HG03025 (cell line): ENCODE measurements around the gene DGKD.

Source experiments
- ATAC-seq: cut with Tn5 transposase; IDR thresholded peaks from one replicate; pipeline ENCODE4 v1.9.1; 2021; ENCODE audit warnings: mild to moderate bottlenecking, moderate library complexity; ENCODE audit not compliant: unreplicated experiment, low FRiP score

DGKD gene

DNA sequence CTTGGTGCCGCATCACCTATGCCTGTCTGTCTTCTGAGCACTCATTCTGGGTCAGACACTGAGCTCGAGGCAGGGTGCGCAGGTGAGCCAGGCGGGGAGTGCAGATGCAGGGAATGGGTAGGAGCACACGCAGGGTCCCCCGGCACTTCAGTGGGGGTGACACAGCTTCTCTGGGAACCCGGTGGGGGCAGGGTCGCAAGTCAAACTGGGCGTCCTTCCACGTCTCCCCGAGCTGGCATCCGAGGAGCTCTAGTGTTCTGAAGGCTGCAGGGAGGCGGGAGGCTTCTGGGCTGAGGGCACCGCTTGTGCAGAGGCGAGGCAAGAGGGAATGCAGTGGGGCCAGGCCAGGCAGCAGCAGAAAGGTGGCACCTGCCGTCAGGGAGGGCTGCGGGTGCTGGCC lies 86.0 kb downstream of the DGKD start:
- ATAC-seq: no peak

DNA sequence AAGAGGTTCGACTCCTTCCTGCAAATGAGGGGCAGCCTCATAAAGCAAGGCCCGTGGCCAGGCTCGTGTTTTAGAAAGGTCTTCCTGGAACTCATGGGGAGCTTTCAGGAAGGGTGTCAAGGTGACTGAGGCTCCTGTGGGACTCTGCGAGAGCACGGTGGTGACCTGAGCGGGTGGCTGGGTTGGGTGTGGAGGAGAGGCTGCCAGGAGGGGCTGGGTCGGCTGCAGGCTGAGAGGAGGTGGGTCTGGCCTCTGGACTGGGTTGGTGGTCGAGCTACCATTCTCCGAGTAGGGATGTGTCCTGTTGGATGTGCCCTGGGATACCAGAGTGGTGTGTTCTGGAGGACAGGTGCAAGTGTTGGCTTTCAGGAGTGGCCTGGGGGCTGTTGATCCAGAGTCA lies 86.4 kb downstream of the DGKD start:
- ATAC-seq: no peak

DNA sequence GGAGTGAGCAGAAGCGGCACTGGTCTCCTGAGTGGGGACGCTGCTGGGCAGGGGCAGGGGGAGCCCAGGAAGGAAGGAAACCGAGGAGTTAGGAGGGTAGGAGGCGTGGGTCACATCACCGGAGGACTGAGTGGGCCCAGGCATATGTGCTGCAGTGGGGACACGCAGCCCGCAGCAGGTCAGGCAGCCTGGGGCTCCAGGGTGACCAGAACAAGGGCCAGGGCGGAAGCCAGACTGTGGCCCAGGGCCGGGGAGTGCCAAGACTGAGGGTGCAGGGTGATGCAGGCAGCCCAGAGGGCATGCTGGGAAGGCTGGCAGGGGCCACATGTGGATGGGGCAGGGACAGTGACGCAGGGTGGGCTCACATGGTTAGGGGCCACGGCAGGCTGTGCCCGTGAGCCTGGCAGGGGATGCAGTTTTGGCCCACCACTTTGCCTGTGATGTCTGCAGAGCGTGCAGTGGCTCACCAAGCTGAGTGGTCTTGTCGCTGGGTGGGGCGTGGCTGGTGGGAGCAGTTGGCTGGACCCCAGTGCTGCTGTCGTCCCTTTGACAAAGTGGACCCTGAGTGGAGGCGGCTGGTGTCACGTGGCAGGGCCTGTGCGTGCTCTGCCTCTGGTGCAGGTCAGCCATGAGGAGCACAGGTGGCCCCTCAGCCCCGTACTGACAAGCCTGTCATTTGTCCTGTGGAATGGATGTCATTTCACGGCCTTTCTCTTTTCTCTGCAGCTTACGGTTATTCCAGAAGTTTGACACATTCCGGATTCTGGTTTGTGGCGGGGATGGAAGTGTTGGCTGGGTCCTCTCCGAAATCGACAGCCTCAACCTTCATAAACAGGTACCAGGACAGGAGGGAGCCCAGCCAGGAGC lies 87.1 kb downstream of the DGKD start:
- no peak for ATAC-seq

DNA sequence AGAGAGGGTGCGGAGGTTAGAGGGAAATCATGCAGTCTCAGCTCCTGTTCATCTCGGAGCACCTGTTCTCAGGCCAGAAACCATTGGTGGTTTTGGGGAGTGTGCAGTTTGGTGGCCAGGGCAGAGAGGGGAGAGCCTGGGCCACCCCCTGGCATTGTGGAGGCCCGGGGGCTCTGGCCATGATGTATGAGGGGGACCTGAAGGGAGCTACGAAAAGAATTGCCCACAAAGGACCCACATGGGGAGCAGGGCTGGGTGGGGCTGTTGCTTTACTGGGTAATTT lies 87.7 kb downstream of the DGKD start:
- no peak for ATAC-seq

DNA sequence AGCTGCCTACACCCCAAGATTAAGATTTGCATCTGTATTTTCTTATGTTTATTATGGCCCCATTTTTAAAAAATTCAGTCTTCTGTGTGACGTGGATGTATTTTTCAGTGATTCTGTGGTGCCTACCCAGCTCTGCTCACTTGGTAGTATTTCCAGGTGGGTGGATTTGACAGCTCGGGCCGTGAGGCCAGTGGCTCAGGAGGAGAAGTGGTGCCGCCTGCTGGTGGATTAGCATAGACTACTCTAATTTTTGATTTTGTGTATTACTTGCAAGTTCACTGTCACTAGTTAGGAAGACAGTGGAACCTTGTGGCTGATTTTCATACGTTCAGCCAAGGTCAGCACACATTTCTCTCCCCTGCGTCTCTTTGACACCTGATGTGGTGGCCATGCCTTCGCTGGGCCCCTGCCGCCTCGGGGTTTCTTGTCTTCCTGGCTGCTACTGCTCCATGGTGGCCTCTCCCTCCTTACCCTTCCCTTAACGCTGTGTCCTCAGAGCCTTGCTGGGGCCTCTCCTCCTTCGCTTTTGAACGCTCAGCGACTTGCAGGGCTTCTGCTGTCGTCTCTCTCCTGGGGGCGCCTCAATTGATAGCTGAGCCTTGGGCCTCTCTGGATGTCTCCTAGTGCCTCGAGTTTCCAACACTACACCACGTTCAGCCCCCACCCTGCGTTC lies 89.4 kb downstream of the DGKD start:
- ATAC-seq: no peak

DNA sequence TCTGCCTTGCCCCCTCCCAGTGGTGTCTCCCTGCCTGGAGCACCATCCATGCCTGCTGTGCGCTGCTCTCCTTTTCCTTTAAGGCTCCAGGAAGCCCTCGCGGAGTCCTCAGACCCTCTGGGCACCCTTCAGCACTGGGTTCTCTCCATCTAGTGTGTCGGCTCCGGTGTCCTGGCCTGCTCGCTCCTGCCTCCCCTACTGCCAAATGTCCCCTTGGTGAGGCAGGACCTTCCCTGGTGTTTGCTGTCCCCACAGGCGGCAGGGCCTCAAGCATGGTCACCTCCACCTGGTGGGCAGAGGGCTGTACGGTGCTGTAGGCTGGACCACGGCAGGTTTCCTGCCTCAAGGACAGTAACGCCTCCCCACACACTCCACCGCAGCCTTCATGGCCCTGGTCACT lies 90.2 kb downstream of the DGKD start:
- ATAC-seq: no peak

DNA sequence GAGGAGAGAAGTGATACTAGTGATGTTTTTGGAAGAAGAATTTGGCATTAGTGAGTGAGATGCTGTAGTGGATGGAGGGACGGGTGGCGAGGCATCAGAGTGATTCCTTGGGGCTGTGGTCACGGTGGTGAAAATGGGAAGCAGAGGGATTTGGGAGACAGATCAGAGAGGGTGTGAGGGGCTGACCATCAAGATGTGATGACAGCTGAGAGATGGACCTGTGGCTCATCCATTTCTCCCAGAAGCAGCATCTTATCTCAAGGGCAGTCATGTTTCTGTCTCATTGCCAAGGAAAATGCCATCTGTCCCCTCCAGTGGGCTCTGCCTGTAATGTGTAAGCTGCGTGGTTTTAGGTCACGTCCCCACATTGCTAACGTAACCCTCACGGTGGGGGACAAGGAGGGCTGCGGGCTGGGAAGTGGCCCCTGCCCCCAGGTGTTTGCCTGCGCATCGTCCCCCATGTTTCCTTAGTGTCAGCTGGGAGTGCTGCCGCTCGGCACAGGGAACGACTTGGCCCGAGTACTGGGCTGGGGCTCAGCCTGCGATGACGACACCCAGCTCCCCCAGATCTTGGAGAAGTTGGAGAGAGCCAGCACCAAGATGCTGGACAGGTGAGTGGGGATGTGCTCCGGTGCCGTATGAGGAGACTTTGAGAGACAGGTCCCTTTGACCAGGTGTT lies 91.0 kb downstream of the DGKD start:
- no peak for ATAC-seq

DNA sequence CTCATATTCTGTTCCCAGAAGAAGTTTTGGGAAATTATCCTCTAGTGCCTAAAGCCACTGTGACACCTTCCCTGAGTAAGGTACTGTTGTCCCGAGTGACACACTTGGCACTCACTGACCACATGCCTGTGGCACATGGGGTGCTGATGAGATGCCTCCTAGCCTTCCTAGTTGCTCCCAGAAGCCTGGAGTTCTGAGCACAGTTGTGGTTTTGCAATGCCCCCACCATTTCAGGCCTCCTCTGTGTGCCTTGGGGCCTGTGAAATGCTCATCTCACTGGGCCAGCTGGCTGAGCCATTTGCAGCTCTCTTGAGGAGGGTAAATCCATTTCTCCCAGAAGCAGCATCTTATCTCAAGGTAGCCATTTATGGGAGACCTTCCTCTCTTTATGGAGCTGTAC lies 91.8 kb downstream of the DGKD start:
- no peak for ATAC-seq

DNA sequence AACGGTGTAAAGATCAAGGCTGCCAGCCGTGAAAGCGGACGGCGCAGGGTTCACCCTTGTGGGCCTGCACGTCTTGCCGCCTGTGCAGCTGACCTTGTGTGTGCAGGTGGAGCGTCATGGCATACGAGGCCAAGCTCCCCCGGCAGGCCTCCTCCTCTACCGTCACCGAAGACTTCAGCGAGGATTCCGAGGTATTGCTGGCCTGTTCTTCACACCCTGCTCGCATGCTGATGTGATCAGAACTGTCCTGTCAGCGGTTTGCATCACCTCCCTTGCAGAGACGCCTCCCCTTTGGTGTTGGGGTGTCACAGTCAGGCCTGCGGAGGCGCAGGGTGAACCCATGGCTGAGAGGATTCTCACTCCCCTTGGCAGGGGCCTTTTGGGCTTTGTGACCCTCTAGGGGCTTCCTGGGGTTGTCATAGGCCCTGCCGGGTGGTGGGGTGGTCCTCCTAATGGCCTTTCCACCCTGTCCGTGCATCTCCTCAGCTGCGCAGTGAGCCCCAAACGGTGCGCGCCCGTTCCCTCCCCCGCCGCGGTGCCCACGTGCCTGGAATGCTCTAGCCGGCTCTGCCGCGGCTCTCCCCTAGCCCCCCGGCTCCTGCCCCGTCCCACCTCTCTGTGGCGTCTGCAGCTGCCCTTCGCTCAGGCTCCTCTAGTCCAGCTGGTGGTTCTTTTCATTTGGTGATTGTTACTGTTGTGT lies 92.5 kb downstream of the DGKD start:
- no peak for ATAC-seq

DNA sequence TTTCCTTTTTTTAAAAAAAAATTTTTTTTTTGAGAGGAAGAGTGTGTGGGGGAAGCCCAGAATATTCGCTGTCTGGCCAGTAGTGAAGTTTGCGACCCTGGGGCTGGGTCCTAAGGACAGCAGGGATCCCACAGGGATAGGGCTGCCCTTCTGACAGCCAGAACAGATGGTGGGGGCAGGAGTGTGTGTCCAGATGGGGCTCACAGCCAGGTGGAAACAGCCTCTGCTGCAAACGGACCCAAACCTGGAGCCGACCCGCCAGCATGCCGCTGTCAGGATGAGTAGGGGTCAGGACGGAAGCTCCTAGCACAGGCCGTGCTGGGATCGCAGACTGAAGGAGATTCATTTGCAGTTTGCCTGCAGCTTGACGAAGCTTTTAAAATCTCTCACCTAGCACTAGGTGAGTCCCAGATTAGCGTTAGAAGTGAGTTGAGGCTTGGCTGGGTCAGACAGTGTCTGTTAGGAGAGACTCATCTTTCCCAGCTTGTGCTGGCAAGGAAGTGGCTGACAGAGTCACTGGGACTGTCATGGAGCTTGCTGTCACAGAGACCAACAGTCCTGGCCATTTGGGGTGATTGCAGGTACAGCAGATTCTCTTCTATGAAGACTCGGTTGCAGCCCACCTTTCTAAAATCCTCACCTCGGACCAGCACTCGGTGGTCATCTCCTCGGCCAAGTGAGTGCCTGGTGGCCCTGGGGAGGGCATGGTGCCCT lies 93.4 kb downstream of the DGKD start:
- no peak for ATAC-seq

DNA sequence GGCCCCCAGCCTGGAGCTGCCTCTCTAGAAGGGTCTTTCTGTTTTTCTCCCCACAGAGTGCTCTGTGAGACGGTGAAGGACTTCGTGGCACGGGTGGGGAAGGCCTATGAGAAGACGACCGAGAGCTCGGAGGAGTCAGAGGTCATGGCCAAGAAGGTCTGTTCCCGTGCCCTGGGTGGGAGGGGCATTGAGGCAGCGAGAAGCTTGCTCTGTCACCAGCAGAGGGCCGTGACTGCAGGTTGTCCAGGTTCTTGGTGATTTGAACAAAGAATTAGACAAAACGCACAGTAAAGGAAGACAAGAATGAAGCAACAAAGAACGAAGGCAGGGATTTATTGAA lies 93.9 kb downstream of the DGKD start:
- ATAC-seq: no peak

DNA sequence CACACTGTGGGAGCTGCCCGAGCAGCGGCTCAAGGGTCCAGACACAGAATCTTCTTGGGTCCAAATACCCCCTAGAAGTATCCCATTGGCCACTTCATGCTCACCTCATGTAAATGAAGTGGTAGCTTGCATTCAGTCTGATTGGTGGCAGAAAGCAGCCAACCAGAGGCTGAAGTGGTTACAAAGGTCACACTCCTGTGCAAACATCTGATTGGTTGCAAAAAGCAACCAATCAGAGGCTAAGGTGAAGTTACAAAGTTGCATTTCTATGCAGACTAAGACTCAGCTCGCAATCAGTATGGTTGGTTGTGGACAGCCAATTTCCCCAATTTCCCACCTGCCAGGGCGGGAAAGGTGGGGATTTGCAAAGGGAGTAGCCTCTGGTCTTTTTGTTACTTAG lies 94.3 kb downstream of the DGKD start:
- no peak for ATAC-seq

DNA sequence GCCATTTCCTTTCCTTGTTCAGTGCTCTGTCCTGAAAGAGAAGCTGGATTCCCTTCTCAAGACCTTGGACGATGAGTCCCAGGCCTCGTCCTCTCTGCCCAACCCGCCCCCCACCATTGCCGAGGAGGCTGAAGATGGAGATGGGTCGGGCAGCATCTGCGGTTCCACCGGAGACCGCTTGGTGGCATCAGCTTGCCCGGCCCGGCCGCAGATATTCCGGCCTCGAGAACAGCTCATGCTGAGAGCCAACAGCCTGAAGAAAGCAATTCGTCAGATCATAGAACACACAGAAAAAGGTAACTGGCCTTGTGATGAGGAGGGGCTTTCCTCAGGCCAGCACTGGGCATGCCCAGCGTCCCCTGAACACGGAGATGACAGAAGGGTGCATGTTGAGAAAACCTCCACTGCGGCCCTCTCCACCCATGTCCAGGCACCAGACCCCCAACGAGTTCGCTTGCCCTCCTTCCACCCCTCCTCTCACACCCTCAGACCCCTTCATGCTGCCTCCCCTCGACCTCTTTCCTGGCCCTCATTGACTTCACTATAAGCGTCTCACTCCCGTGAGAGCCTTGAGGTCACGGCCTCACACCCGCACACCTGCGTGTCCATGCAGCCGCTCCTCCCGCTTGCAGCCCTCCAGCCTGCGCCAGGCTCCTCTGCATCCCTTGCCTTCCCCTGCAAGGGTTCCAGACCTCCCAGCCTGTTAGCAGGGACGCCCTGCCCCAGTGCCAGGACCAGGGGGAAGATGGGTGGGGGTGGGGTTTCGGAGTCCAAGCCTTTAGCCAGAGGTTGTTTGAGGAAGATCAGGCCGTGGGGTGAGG lies 95.0 kb downstream of the DGKD start:
- ATAC-seq: no peak

DNA sequence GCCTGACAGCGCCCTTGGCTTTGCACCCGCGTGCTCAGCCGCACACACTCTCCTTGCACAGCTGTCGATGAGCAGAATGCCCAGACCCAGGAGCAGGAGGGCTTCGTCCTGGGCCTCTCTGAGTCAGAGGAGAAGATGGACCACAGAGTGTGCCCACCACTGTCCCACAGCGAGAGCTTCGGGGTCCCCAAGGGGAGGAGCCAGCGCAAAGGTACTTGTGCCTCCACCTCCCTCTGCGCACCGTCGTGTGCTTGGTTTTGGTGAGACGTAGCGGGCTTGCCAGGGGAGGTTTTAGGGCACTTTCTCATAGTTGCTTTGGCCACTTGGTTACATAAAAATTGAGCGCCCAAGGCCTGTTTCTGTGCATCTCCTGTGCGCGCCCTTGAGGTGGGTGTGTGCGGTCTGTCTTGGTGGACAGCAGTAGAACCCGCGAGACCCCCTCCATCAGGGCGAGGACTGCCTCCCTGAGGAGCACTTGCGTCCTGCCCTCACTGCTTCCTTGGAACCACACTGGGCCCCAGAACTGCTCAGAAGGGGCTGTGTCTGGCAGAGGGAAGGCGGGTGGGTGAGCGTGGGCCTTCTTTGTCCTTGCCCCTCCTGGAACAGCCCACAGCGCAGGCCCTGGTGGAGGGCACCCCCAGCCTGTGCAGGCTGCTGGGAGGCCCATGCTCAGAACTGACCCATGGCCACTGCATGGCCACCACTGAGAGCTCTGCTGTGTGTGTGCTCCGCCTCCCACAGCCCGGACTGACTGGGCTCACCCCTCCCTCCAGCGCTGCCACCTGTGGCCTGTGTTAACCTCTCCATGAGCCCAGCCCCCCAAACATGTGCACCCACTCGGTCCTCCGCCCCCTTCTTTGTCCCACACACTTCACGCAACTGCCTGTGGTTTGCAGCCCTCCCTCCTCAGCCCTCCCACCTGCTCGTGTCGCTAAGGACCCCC lies 95.9 kb downstream of the DGKD start:
- ATAC-seq: no peak

DNA sequence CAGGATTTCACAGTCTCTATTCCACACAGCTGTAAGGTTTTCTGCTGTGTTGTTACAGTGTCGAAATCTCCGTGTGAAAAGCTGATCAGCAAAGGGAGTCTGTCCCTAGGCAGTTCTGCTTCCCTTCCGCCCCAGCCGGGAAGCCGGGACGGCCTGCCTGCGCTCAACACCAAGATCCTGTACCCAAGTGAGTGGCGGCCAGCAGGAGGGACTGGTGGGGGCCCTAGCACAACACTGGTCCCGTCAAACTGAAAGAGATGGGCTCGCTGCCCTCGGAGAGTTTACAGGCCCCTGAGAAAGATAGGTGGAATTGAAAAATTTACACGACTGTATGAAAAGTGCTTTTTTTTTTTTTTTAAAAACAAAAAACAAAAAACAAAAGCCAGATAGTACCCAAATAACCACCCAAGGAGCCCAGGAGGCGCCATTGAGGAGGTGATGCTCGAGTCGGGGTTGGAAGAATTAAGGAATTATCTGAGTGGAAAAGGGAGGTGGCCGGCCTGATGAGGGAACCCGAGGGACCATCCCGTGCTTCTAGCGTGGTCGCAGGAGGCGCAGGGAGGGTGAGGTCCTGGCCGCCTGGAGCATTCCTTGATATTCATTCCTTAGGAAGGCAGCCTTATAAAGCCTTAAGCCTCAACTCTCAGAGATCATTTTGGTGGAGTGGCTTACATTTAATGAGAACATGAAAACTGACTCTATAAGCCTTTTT lies 96.7 kb downstream of the DGKD start:
- ATAC-seq: no peak

DNA sequence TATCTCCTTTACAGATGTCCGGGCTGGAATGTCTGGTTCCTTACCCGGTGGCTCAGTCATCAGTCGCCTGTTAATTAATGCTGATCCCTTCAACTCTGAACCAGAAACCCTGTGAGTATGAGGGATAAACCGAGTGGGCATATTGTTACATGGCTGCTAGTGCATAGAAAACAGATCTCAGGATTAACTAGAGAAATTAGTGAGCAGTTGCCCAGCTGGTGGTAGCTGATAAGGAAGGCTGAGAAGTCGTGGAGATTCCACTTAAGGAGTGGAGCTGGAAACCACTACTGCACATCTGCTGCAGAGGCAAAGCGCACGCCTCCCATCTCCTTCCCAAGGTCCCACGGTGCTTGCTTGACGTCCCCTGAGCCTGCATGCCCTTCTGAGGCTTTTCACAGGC lies 97.7 kb downstream of the DGKD start:
- ATAC-seq: no peak

DNA sequence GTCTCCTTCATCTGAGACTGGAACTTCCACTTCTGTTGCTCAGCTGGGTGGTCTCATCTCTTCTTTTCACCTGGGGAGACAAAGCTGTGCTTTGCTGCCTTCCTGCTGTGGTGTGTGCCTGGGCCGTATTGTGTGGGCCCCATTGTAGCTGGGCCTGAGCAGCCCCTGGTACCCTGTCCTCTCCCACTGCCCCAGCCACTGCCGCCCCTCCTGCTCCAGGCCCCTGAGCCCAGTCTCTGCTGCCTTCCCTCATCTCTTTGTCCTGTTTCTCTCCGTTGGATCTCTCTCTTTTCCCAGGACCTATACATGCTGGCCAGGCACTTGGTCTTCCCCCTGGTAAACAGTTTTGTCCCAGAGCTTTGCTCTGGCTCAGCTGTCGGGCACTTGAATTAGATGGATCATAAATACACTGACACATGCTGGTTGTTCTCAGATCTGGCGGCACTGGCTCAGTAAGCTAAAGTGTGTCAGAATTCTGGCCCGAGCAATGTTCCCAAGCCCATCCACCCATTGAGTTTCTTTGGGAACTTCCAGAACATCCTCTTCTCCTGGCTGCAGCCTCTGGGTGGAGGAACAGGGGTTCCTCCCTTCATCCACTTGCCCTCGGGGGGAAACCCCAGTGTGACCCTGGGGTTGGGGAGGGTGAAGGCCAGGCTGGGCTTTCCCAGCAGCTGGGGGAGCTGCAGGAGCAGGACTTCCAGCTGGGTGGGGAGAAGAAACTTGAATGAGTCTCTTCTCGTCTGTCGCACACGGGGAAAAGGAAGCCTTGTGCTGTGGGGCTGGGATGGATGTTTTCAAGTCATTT lies 99.0 kb downstream of the DGKD start:
- ATAC-seq: no peak
